HL-60 (cell line): ENCODE data around the gene CNTNAP2.

ENCODE experiments used
- DNase-seq, 2 experiments: peaks; one replicate each; pipeline ENCODE4 v3.0.0-alpha.2; 2010 to 2020; ENCODE audit warnings: low read depth in 1 of 2, low spot score in 1 of 2
- H3K27ac ChIP-seq: fragments of 250-450 bp; sonication (Bioruptor Pico); replicated peaks from 2 replicates; pipeline ENCODE4 v1.5.1; 2020; ENCODE audit warnings: mild to moderate bottlenecking, moderate library complexity
- H3K27me3 ChIP-seq: fragments of 250-450 bp; sonication (Bioruptor Pico); 2 replicates; pipeline ENCODE4 v1.5.1; 2021; ENCODE audit warnings: mild to moderate bottlenecking, moderate library complexity; ENCODE audit not compliant: insufficient read depth, poor library complexity, severe bottlenecking
- H3K4me3 ChIP-seq: replicated peaks from 2 replicates; pipeline ENCODE4 v1.5.1; 2011; ENCODE audit warnings: mild to moderate bottlenecking, control low read depth, low read length; ENCODE audit not compliant: insufficient read depth
- CTCF ChIP-seq: IDR thresholded peaks from one replicate; pipeline ENCODE4 v1.5.1; 2011; ENCODE audit warnings: low read length, control low read depth, inconsistent platforms; ENCODE audit not compliant: insufficient read depth
- GABPA ChIP-seq: IDR thresholded peaks from 2 replicates; pipeline ENCODE4 v1.6.1; 2012; ENCODE audit warnings: low read depth
- POLR2AphosphoS5 ChIP-seq: IDR thresholded peaks from 2 replicates; pipeline ENCODE4 v1.6.1; 2012; ENCODE audit warnings: low read depth
- REST ChIP-seq: IDR thresholded peaks from 2 replicates; pipeline ENCODE4 v1.6.1; 2012; ENCODE audit warnings: low read depth; ENCODE audit not compliant: insufficient replicate concordance
- SPI1 ChIP-seq: IDR thresholded peaks from 2 replicates; pipeline ENCODE4 v1.6.1; 2012; ENCODE audit warnings: low read depth, mild to moderate bottlenecking, borderline replicate concordance

CNTNAP2 gene

GRCh38 chr7:147183276-147183675 lies 1066.7 kb downstream of the CNTNAP2 start:
- Histone ChIP-seq H3K4me3 (no peak overlapping the region), H3K27me3 (no peaks in the 10 kb centered on the region), H3K27ac (no peak overlapping the region)
- TF ChIP-seq POLR2AphosphoS5 = no peak
- TF ChIP-seq REST = no peak
- TF ChIP-seq SPI1 = no peak
- no peak for TF ChIP-seq GABPA
- TF ChIP-seq CTCF = no peak
- no peak for DNase-seq

GRCh38 chr7:147188467-147188866 lies 1071.9 kb downstream of the CNTNAP2 start:
- no peak for DNase-seq
- H3K4me3 ChIP-seq = no peak overlapping the region
- TF ChIP-seq POLR2AphosphoS5 (no peak), REST (no peak)
- no peaks in the 10 kb centered on the region for H3K27me3 ChIP-seq
- H3K27ac ChIP-seq = no peak overlapping the region

GRCh38 chr7:147193476-147193875 lies 1076.9 kb downstream of the CNTNAP2 start:
- no peaks in the 10 kb centered on the region for H3K27me3 ChIP-seq
- no peak for DNase-seq
- TF ChIP-seq CTCF = no peak
- TF ChIP-seq SPI1 = no peak
- no peak for TF ChIP-seq REST
- TF ChIP-seq POLR2AphosphoS5 = no peak
- no peak for TF ChIP-seq GABPA
- H3K4me3 ChIP-seq = no peak overlapping the region
- H3K27ac ChIP-seq = no peak overlapping the region

GRCh38 chr7:147196481-147196880 lies 1079.9 kb downstream of the CNTNAP2 start:
- H3K4me3 ChIP-seq = no peak overlapping the region
- no peak for DNase-seq
- no peak overlapping the region for H3K27ac ChIP-seq
- no peaks in the 10 kb centered on the region for H3K27me3 ChIP-seq
- TF ChIP-seq SPI1 = no peak
- no peak for TF ChIP-seq GABPA
- TF ChIP-seq REST = no peak
- no peak for TF ChIP-seq CTCF
- TF ChIP-seq POLR2AphosphoS5 = no peak
